ENCODE results near the gene ERC1. TPM values are rescaled to one million over a fixed set of nuclear protein-coding genes. Genes with fewer than 3 reads are reported as not detected.

ERC1 gene
- total and polyA plus RNA-seq, 2 of the 4 experiments (the other 2 are of a cell fraction), result 11.6 to 25.6 TPM

DNA sequence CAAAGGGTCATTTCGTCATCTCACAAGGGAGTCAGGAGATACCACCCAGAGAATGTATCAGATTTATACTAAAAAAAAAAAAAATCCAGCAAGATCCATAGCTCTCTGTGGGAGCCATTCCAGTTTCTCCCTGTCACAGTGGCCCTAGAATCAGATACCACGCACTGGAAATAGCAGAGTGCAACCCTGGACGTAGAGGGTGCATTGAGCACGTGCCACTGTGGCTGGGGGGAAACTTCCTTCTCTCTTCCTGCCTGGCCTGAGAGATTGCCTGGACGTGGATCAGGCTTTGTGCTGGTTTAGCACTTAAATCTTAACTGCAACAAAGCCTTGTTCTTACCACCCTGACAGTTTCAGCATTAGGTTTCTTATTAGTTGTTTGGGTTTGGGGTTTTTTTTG is 479.0 kb downstream of the ERC1 start:
- Histone ChIP-seq H4K91ac (ENCODE audit: insufficient read depth, low read depth, low read length) (0 out of 2 replicates have a peak overlapping the region, but pooled peaks have one; percentile 6), H2AFZ (replicated peaks; ENCODE audit: low read length, poor library complexity) (no peak overlapping the region), H3K14ac (replicated peaks; ENCODE audit: low read depth, low read length) (no peak overlapping the region), H3K9me3 (ENCODE audit: control insufficient read depth, insufficient read depth, low read length) (no peaks in the 10 kb centered on the region), H3K4me2 (ENCODE audit: low read depth, low read length) (no peak overlapping the region), H4K8ac (ENCODE audit: low read depth in 2 of 2, low read length in 2 of 2) (peak overlapping the region in 1 of 2 experiments; percentile 44; a peak in 2 of 4 replicates), H3K27me3 (ENCODE audit: control insufficient read depth, insufficient read depth, low read length) (no peaks in the 10 kb centered on the region), H3K18ac (ENCODE audit: low read depth, low read length) (no peak overlapping the region), H3K79me1 (ENCODE audit: low read depth in 1 of 2, low read length in 2 of 2) (peaks cover 6 to 16% of the 10 kb centered on the region in 2 experiments; a peak in 3 of 4 replicates), H2AK9ac (replicated peaks; ENCODE audit: low read depth, low read length, poor library complexity) (no peak overlapping the region), H3K9ac (ENCODE audit: low read depth, low read length) (no peak overlapping the region), H3K4ac (ENCODE audit: low read depth, low read length) (peak overlapping the region; percentile 49; the same call in 1 of the 2 replicates), H2BK15ac (ENCODE audit: low read depth, low read length) (no peak overlapping the region; the same call in 2 of the 3 replicates), H2BK5ac (ENCODE audit: low read depth, low read length, poor library complexity, severe bottlenecking) (no peak overlapping the region), H3K56ac (ENCODE audit: extremely low read depth, insufficient read depth, low read length) (no peak overlapping the region), H3K23ac (ENCODE audit: low read depth, low read length) (peak overlapping the region; percentile 18; the same call in 1 of the 2 replicates), H3K4me3 (ENCODE audit: insufficient read depth, low read depth, low read length) (no peak overlapping the region), H3K4me1 (ENCODE audit: control insufficient read depth, insufficient read depth, low read length) (peaks cover 8% of the 10 kb centered on the region), H4K5ac (ENCODE audit: low read depth, low read length) (no peak overlapping the region; the same call in 1 of the 2 replicates), H4K20me1 (ENCODE audit: insufficient read depth, low read length) (peaks cover 3% of the 10 kb centered on the region; the same call in 1 of the 2 replicates), H2AK5ac (ENCODE audit: low read depth, low read length) (peak overlapping the region; percentile 85), H2BK120ac (ENCODE audit: low read depth, low read length) (peak overlapping the region; percentile 73), H2BK20ac (ENCODE audit: low read depth, low read length) (0 out of 2 replicates have a peak overlapping the region, but pooled peaks have one; percentile 24), H3K27ac (ENCODE audit: insufficient read depth, low read length) (no peak overlapping the region), H3K36me3 (ENCODE audit: control insufficient read depth, insufficient read depth, low read length) (peaks cover 1% of the 10 kb centered on the region), H3K9me1 (ENCODE audit: insufficient read depth, low read length) (peaks cover 7% of the 10 kb centered on the region; the same call in 1 of the 2 replicates)
- no TSS peak for BruUV-seq (replicated peaks)
- in situ Hi-C loops (cut with MboI; ENCODE audit: low sequenced_read_pairs) (no loop called here), intact Hi-C loops (cut with micrococcal nuclease) (no loop called here), dilution Hi-C loops (cut with HindIII; ENCODE audit: low sequenced_read_pairs, unreplicated experiment) (no loop called here)
- DNase-seq (no peak), ATAC-seq (ENCODE audit: low read depth) (no peak)
- POLR2A ChIA-PET (ENCODE audit: unreplicated experiment), result interaction anchor here (0.5 kb wide), 1 partner anchor 120 kb away, joined by 3 read pairs; no protein-coding TSS in a partner anchor
- WGBS, 2 experiments (ENCODE audit: extremely low coverage in 2 of 2, insufficient read length in 1 of 2), result 40% methylated on average over 1 of the region's 5 CpGs; no CpG with 5 or more reads in 1 of the 2 experiments
- TF ChIP-seq POLR2A (IDR thresholded peaks at IDR 0.05; ENCODE audit: low read depth, low read length) (no peak), NFE2L2 (IDR thresholded peaks at IDR 0.05; ENCODE audit: low read depth, low read length) (no peak), FOS (IDR thresholded peaks at IDR 0.05; ENCODE audit: low read depth, low read length) (no peak), MAZ (IDR thresholded peaks at IDR 0.05; ENCODE audit: borderline replicate concordance, low read depth, low read length) (no peak), CHD1 (IDR thresholded peaks at IDR 0.05; ENCODE audit: low read depth, low read length) (no peak), RFX5 (IDR thresholded peaks at IDR 0.05; ENCODE audit: low read depth, low read length) (no peak), CEBPB (IDR thresholded peaks at IDR 0.05; ENCODE audit: low read depth, low read length) (no peak), MAFK (IDR thresholded peaks at IDR 0.05; ENCODE audit: low read depth, low read length) (no peak), SMC3 (IDR thresholded peaks at IDR 0.05; ENCODE audit: low read depth, low read length) (no peak), BHLHE40 (IDR thresholded peaks at IDR 0.05; ENCODE audit: low read depth, low read length) (no peak), MXI1 (IDR thresholded peaks at IDR 0.05; ENCODE audit: borderline replicate concordance, low read depth, low read length) (no peak)
- TF ChIP-seq, protein P1, sequence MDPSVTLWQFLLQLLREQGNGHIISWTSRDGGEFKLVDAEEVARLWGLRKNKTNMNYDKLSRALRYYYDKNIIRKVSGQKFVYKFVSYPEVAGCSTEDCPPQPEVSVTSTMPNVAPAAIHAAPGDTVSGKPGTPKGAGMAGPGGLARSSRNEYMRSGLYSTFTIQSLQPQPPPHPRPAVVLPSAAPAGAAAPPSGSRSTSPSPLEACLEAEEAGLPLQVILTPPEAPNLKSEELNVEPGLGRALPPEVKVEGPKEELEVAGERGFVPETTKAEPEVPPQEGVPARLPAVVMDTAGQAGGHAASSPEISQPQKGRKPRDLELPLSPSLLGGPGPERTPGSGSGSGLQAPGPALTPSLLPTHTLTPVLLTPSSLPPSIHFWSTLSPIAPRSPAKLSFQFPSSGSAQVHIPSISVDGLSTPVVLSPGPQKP (IDR thresholded peaks at IDR 0.05; ENCODE audit: borderline replicate concordance, low read depth, low read length), result no peak
- CTCF ChIA-PET, result interaction anchor here (0.6 kb wide), 1 partner anchor 352 kb away, joined by 4 read pairs; no protein-coding TSS in a partner anchor
